Neural cell (in vitro differentiated cells): ENCODE data around the gene GLRB. TPM values are rescaled to one million over a fixed set of nuclear protein-coding genes. Genes with fewer than 3 reads are reported as not detected.

ENCODE experiments used
- H2AFZ ChIP-seq: fragments of 200-600, 300-800 bp; sonication (generic), shearing (Covaris generic); 2 replicates; pipeline ENCODE4 v1.6.0; 2014; ENCODE audit warnings: low read depth, mild to moderate bottlenecking, antibody characterized with exemption, low read length, moderate library complexity
- H3F3A ChIP-seq: fragments of 200-600 bp; shearing (Covaris generic); 2 replicates; pipeline ENCODE4 v1.6.1; 2016; ENCODE audit warnings: mild to moderate bottlenecking, moderate library complexity, mixed read lengths, antibody characterized with exemption, low read length; ENCODE audit not compliant: insufficient read depth, poor library complexity, severe bottlenecking
- H3K27ac ChIP-seq: fragments of 200-600, 300-800 bp; sonication (generic), shearing (Covaris generic); 2 replicates; pipeline ENCODE4 v1.5.1; 2014; ENCODE audit warnings: mild to moderate bottlenecking, low read length, moderate library complexity
- H3K27me3 ChIP-seq: fragments of 300-800, 200-600 bp; sonication (generic), shearing (Covaris generic); 2 replicates; pipeline ENCODE4 v1.6.0; 2014; ENCODE audit warnings: mild to moderate bottlenecking, low read depth, low read length, moderate library complexity; ENCODE audit not compliant: insufficient read depth
- H3K36me3 ChIP-seq: fragments of 300-800, 200-600 bp; sonication (generic), shearing (Covaris generic); 2 replicates; pipeline ENCODE4 v1.5.1; 2014; ENCODE audit warnings: mild to moderate bottlenecking, antibody characterized with exemption, low read length, moderate library complexity; ENCODE audit not compliant: insufficient read depth
- H3K4me2 ChIP-seq: fragments of 300-800, 200-600 bp; sonication (generic), shearing (Covaris generic); 2 replicates; pipeline ENCODE4 v1.6.0; 2014; ENCODE audit warnings: mild to moderate bottlenecking, low read length
- H3K4me3 ChIP-seq: fragments of 300-800, 200-600 bp; sonication (generic), shearing (Covaris generic); 2 replicates; pipeline ENCODE4 v1.5.1; 2014; ENCODE audit warnings: mild to moderate bottlenecking, low read length, moderate library complexity
- H3K79me2 ChIP-seq: fragments of 200-600 bp; shearing (Covaris generic); replicated peaks from 2 replicates; pipeline ENCODE4 v1.6.0; 2014; ENCODE audit warnings: mild to moderate bottlenecking, low read length, moderate library complexity; ENCODE audit not compliant: insufficient read depth
- H3K9ac ChIP-seq: fragments of 300-800, 200-600 bp; sonication (generic), shearing (Covaris generic); 2 replicates; pipeline ENCODE4 v1.6.1; 2016; ENCODE audit warnings: mild to moderate bottlenecking, low read length, mixed read lengths
- H3K9me2 ChIP-seq: fragments of 200-600 bp; shearing (Covaris generic); 2 replicates; pipeline ENCODE4 v1.6.1; 2016; ENCODE audit warnings: mild to moderate bottlenecking, low read length, mixed read lengths; ENCODE audit not compliant: insufficient read depth
- H3K9me3 ChIP-seq: fragments of 200-600, 300-800 bp; sonication (generic), shearing (Covaris generic); 2 replicates; pipeline ENCODE4 v1.6.1; 2016; ENCODE audit warnings: mild to moderate bottlenecking, mixed run types, low read length, moderate library complexity, mixed read lengths
- H4K20me1 ChIP-seq: fragments of 200-600 bp; shearing (Covaris generic); 2 replicates; pipeline ENCODE4 v1.6.1; 2016; ENCODE audit warnings: mild to moderate bottlenecking, mixed run types; ENCODE audit not compliant: insufficient read depth
- EP300 ChIP-seq: fragments of 450-650 bp; conservative IDR thresholded peaks from 2 replicates; pipeline ENCODE4 v1.6.1; 2014; ENCODE audit warnings: antibody characterized with exemption, mild to moderate bottlenecking, moderate library complexity; ENCODE audit not compliant: poor library complexity, severe bottlenecking
- EZH2 ChIP-seq: fragments of 200-600, 300-800 bp; shearing (Covaris generic), sonication (generic); IDR thresholded peaks from 2 replicates; pipeline ENCODE4 v1.6.1; 2014; ENCODE audit warnings: antibody characterized with exemption, low read length, borderline replicate concordance, mild to moderate bottlenecking; ENCODE audit not compliant: insufficient read depth, poor library complexity, severe bottlenecking
- MXI1 ChIP-seq: fragments of 450-650 bp; conservative IDR thresholded peaks from 2 replicates; pipeline ENCODE4 v1.6.1; 2014; ENCODE audit warnings: antibody characterized with exemption, mild to moderate bottlenecking; ENCODE audit not compliant: poor library complexity, severe bottlenecking
- POLR2AphosphoS5 ChIP-seq: IDR thresholded peaks from 2 replicates; pipeline ENCODE4 v1.6.1; 2012
- RAD21 ChIP-seq: fragments of 450-650 bp; conservative IDR thresholded peaks from 2 replicates; pipeline ENCODE4 v1.6.1; 2014; ENCODE audit warnings: antibody characterized with exemption, mild to moderate bottlenecking, moderate library complexity
- SMC3 ChIP-seq: fragments of 450-650 bp; conservative IDR thresholded peaks from 2 replicates; pipeline ENCODE4 v1.6.1; 2014; ENCODE audit warnings: antibody characterized with exemption, mild to moderate bottlenecking, moderate library complexity; ENCODE audit not compliant: poor library complexity
- TAF1 ChIP-seq: IDR thresholded peaks from 2 replicates; pipeline ENCODE4 v1.6.1; 2012; ENCODE audit warnings: low read depth
- polyA plus RNA-seq: library from polyadenylated mRNA; depleted of rRNA; stranded (reverse); fragments of >200 nt; gene quantifications from 2 replicates; pipeline ENCODE4 v1.2.3, GENCODE V29; 2014
- TF ChIP-seq, protein P1 (sequence below): IDR thresholded peaks from 2 replicates; pipeline ENCODE4 v1.6.1; 2012; ENCODE audit warnings: borderline replicate concordance
- TF ChIP-seq, protein P2 (sequence below): fragments of 450-650 bp; IDR thresholded peaks from 2 replicates; pipeline ENCODE4 v1.5.1; 2014; ENCODE audit warnings: antibody characterized with exemption, mild to moderate bottlenecking, moderate library complexity; ENCODE audit not compliant: poor library complexity, severe bottlenecking

GLRB gene
- polyA plus RNA-seq, 1 donor from 2014 or later, result 24.9 TPM

DNA sequence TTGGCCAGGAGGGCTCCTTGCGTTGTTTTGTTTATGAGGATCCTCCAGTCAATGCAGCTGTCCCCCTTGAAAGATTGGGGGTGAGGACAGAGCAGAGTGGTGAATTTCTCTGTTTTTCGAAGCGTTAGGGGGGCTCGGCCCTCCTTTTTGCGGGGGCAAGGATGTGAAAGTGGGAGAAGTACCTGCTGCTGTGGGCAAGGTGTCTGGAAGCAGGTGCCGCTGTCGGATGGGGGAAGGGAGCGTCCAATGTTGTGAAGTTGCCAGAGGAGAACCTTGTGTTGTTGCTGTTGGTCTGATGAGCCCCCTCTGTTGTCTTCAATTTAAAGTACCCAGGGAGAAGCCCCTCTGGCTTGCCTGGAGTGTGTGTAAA lies 613 bp downstream of the GLRB start:
- Histone ChIP-seq H3K27ac (no peak overlapping the region), H3K9me2 (no peaks in the 10 kb centered on the region), H3K4me3 (peak overlapping the region; percentile 79), H3K36me3 (peaks cover 5% of the 10 kb centered on the region), H4K20me1 (no peaks in the 10 kb centered on the region), H3F3A (no peaks in the 10 kb centered on the region), H3K9me3 (no peaks in the 10 kb centered on the region), H3K4me2 (peak overlapping the region; percentile 62), H2AFZ (peak overlapping the region; percentile 22), H3K79me2 (peaks cover 4% of the 10 kb centered on the region), H3K9ac (peak overlapping the region; percentile 79), H3K27me3 (no peaks in the 10 kb centered on the region)
- no peak for TF ChIP-seq EZH2
- TF ChIP-seq, protein P1, sequence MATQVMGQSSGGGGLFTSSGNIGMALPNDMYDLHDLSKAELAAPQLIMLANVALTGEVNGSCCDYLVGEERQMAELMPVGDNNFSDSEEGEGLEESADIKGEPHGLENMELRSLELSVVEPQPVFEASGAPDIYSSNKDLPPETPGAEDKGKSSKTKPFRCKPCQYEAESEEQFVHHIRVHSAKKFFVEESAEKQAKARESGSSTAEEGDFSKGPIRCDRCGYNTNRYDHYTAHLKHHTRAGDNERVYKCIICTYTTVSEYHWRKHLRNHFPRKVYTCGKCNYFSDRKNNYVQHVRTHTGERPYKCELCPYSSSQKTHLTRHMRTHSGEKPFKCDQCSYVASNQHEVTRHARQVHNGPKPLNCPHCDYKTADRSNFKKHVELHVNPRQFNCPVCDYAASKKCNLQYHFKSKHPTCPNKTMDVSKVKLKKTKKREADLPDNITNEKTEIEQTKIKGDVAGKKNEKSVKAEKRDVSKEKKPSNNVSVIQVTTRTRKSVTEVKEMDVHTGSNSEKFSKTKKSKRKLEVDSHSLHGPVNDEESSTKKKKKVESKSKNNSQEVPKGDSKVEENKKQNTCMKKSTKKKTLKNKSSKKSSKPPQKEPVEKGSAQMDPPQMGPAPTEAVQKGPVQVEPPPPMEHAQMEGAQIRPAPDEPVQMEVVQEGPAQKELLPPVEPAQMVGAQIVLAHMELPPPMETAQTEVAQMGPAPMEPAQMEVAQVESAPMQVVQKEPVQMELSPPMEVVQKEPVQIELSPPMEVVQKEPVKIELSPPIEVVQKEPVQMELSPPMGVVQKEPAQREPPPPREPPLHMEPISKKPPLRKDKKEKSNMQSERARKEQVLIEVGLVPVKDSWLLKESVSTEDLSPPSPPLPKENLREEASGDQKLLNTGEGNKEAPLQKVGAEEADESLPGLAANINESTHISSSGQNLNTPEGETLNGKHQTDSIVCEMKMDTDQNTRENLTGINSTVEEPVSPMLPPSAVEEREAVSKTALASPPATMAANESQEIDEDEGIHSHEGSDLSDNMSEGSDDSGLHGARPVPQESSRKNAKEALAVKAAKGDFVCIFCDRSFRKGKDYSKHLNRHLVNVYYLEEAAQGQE, result no peak
- TF ChIP-seq POLR2AphosphoS5, result peak; percentile 20
- TF ChIP-seq SMC3, result no peak
- TF ChIP-seq RAD21, result no peak
- TF ChIP-seq EP300, result no peak
- TF ChIP-seq, protein P2, sequence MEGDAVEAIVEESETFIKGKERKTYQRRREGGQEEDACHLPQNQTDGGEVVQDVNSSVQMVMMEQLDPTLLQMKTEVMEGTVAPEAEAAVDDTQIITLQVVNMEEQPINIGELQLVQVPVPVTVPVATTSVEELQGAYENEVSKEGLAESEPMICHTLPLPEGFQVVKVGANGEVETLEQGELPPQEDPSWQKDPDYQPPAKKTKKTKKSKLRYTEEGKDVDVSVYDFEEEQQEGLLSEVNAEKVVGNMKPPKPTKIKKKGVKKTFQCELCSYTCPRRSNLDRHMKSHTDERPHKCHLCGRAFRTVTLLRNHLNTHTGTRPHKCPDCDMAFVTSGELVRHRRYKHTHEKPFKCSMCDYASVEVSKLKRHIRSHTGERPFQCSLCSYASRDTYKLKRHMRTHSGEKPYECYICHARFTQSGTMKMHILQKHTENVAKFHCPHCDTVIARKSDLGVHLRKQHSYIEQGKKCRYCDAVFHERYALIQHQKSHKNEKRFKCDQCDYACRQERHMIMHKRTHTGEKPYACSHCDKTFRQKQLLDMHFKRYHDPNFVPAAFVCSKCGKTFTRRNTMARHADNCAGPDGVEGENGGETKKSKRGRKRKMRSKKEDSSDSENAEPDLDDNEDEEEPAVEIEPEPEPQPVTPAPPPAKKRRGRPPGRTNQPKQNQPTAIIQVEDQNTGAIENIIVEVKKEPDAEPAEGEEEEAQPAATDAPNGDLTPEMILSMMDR, result no peak
- no peak for TF ChIP-seq TAF1
- peak; percentile 6 for TF ChIP-seq MXI1

DNA sequence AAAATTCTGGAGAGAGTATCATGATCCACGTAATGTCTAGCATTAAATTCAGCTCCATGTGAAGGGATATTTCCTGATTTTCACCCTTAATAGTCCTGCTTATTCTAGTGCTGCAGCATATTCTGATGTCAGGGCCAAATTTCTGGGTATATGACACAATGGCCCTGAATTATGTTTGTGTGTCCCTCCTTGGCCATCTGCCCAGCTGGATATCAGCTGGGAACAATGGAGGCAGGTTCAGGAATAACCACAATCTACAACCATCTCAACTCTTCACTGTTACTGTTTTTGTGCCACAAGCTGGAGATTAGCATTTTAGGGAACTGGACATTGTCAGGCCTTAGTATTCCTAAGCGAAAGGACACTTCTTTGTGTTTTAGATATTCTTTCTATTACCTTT lies 3.5 kb downstream of the GLRB start:
- no peak overlapping the region for H3K9ac ChIP-seq
- no peak overlapping the region for H2AFZ ChIP-seq
- no peaks in the 10 kb centered on the region for H4K20me1 ChIP-seq
- no peaks in the 10 kb centered on the region for H3K9me2 ChIP-seq
- H3K4me3 ChIP-seq, result no peak overlapping the region
- no peaks in the 10 kb centered on the region for H3F3A ChIP-seq
- TF ChIP-seq, protein P2, result no peak
- TF ChIP-seq EZH2 (no peak), POLR2AphosphoS5 (no peak), RAD21 (no peak), EP300 (no peak), TAF1 (no peak), SMC3 (no peak), MXI1 (no peak)
- TF ChIP-seq, protein P1, result no peak
- peaks cover 4% of the 10 kb centered on the region for H3K79me2 ChIP-seq
- H3K4me2 ChIP-seq, result no peak overlapping the region
- no peaks in the 10 kb centered on the region for H3K9me3 ChIP-seq
- H3K27ac ChIP-seq, result no peak overlapping the region
- peaks cover 5% of the 10 kb centered on the region for H3K36me3 ChIP-seq
- H3K27me3 ChIP-seq, result no peaks in the 10 kb centered on the region
